OCI-LY7 (cell line): Measurements from ENCODE around the gene PDE10A. TPM values are rescaled to one million over a fixed set of nuclear protein-coding genes. Genes with fewer than 3 reads are reported as not detected.

Source experiments
- BruUV-seq: library from RNA; stranded (reverse); fragments of 400-500 nt; replicated peaks from 2 replicates; lab custom pipeline; 2021; lab: Mats Ljungman, UMichigan
- CTCF ChIA-PET: fragments of 300-600 bp; sonication (Branson Sonifier 250); formaldehyde crosslinking; loops from one replicate; lab custom pipeline; 2022; ENCODE audit warnings: antibody characterized with exemption; ENCODE audit not compliant: unreplicated experiment; lab: Charles Lee
- POLR2A ChIA-PET: fragments of 300-600 bp; sonication (Branson Sonifier 250); formaldehyde crosslinking; loops from one replicate; lab custom pipeline; 2022; ENCODE audit warnings: antibody characterized with exemption; lab: Charles Lee
- DNase-seq: peaks from one replicate; pipeline ENCODE4 v3.0.0-alpha.2; 2015; ENCODE audit warnings: low spot score
- H2AFZ ChIP-seq: fragments of 200-600 bp; sonication (generic), shearing (Covaris generic); 2 replicates; pipeline ENCODE4 v1.6.1; 2014; ENCODE audit warnings: mild to moderate bottlenecking, antibody characterized with exemption, low read length, moderate library complexity
- H3K27ac ChIP-seq: fragments of 200-600 bp; sonication (generic); 2 replicates; pipeline ENCODE4 v1.5.1; 2014; ENCODE audit warnings: mixed run types, low read depth, mild to moderate bottlenecking, moderate library complexity, low read length, inconsistent platforms; ENCODE audit not compliant: poor library complexity, severe bottlenecking
- H3K36me3 ChIP-seq: fragments of 200-600 bp; sonication (generic); 2 replicates; pipeline ENCODE4 v1.6.1; 2014; ENCODE audit warnings: mild to moderate bottlenecking, antibody characterized with exemption, low read length, moderate library complexity, mixed read lengths; ENCODE audit not compliant: insufficient read depth
- H3K4me1 ChIP-seq: fragments of 200-600 bp; sonication (generic); 2 replicates; pipeline ENCODE4 v1.5.1; 2014; ENCODE audit warnings: mild to moderate bottlenecking, low read length; ENCODE audit not compliant: insufficient read depth, poor library complexity, severe bottlenecking
- H3K4me2 ChIP-seq: fragments of 200-600 bp; sonication (generic); 2 replicates; pipeline ENCODE4 v1.6.1; 2014; ENCODE audit warnings: mild to moderate bottlenecking, low read length
- H3K4me3 ChIP-seq: fragments of 200-600 bp; sonication (generic); 2 replicates; pipeline ENCODE4 v1.5.1; 2014; ENCODE audit warnings: mild to moderate bottlenecking, low read depth, low read length; ENCODE audit not compliant: poor library complexity, severe bottlenecking
- H3K79me2 ChIP-seq: fragments of 200-600 bp; sonication (generic); 2 replicates; pipeline ENCODE4 v1.6.1; 2016; ENCODE audit warnings: low read depth, mild to moderate bottlenecking, low read length, moderate library complexity, mixed read lengths; ENCODE audit not compliant: insufficient read depth
- H3K9me2 ChIP-seq: fragments of 200-600 bp; sonication (generic); 2 replicates; pipeline ENCODE4 v1.6.1; 2016; ENCODE audit warnings: mild to moderate bottlenecking, low read length, mixed read lengths; ENCODE audit not compliant: insufficient read depth
- H3K9me3 ChIP-seq: fragments of 200-600 bp; sonication (generic); 2 replicates; pipeline ENCODE4 v1.6.1; 2014; ENCODE audit warnings: mild to moderate bottlenecking, mixed run types, low read length, mixed read lengths
- H4K20me1 ChIP-seq: fragments of 200-600 bp; sonication (generic); 2 replicates; pipeline ENCODE4 v1.6.1; 2014; ENCODE audit warnings: mild to moderate bottlenecking, antibody characterized with exemption, low read length, moderate library complexity, mixed read lengths; ENCODE audit not compliant: insufficient read depth
- CTCF ChIP-seq: fragments of 200-600 bp; sonication (generic); conservative IDR thresholded peaks from 2 replicates; pipeline ENCODE4 v1.5.1; 2014; ENCODE audit warnings: mild to moderate bottlenecking, antibody characterized with exemption, low read length, moderate library complexity, mixed read lengths
- EZH2phosphoT487 ChIP-seq: fragments of 200-600 bp; sonication (generic); IDR thresholded peaks from 2 replicates; pipeline ENCODE4 v1.6.1; 2018; ENCODE audit warnings: low read depth, borderline replicate concordance, mild to moderate bottlenecking, mixed run types, antibody characterized with exemption, low read length, moderate library complexity, mixed read lengths
- intact Hi-C: fragments of 100-400 bp; cut with micrococcal nuclease; formaldehyde crosslinking; loops from one replicate; pipeline ENCODE4 v1.10.0; 2022; ENCODE audit not compliant: unreplicated experiment
- total RNA-seq, 2 experiments: library from RNA; depleted of rRNA in 1 of 2; stranded (reverse); fragments of >200 nt in 1 of 2; shearing (Covaris generic) in 1 of 2; gene quantifications; 2 replicates each; pipeline ENCODE4 v1.2.3, GENCODE V29; 2014 to 2022

Gene PDE10A
- total RNA-seq, 2 experiments from 2014 or later: not detected

- no peak overlapping the region for H2AFZ ChIP-seq
- H3K36me3 ChIP-seq: no peaks in the 10 kb centered on the region
- no peaks in the 10 kb centered on the region for H3K4me1 ChIP-seq
- no peaks in the 10 kb centered on the region for H3K79me2 ChIP-seq
- H4K20me1 ChIP-seq: no peaks in the 10 kb centered on the region
- DNase-seq: no peak
- CTCF ChIA-PET: no interaction called here
- H3K9me2 ChIP-seq: no peaks in the 10 kb centered on the region
- no peaks in the 10 kb centered on the region for H3K9me3 ChIP-seq
- no peak overlapping the region for H3K27ac ChIP-seq
- H3K4me2 ChIP-seq: no peak overlapping the region
- no peak overlapping the region for H3K4me3 ChIP-seq
- no TSS peak for BruUV-seq
- TF ChIP-seq EZH2phosphoT487 (no peak), CTCF (no peak)
- POLR2A ChIA-PET: interaction anchor here (1.3 kb wide), 1 partner anchor 8 kb away, joined by 4 read pairs; no protein-coding TSS in a partner anchor
- intact Hi-C loops: no loop called here
Measured at GRCh38 chr6:165404697-165405096, 258.3 kb downstream of the PDE10A start.

DNA sequence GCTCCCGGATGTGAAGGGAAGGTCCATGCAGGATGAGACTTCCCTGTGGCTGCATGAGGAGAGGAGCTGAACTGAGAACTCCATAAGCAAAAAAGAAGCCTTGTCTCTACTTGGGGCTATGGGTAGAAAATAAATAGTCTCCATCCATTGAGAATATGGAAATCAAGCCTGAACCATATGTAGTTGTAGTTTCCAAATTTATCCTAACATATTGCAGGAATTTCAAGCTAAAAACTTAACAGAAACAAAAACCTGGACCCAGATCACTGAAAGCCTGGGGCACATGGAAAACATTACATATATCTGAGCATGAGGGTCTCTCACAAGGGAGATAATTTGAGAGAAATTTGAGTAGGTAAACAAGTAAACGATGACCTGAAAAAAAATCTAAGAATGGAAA is 258.7 kb downstream of the PDE10A start:
- DNase-seq: no peak
- BruUV-seq: no TSS peak
- no peak overlapping the region for H3K4me2 ChIP-seq
- no peaks in the 10 kb centered on the region for H3K79me2 ChIP-seq
- ChIA-PET CTCF (no interaction called here), POLR2A (interaction anchor here (1.3 kb wide), 1 partner anchor 9 kb away, joined by 4 read pairs; no protein-coding TSS in a partner anchor)
- H3K4me1 ChIP-seq: no peaks in the 10 kb centered on the region
- no peaks in the 10 kb centered on the region for H3K9me2 ChIP-seq
- H3K9me3 ChIP-seq: no peaks in the 10 kb centered on the region
- H2AFZ ChIP-seq: no peak overlapping the region
- H3K36me3 ChIP-seq: no peaks in the 10 kb centered on the region
- H3K4me3 ChIP-seq: no peak overlapping the region
- no peaks in the 10 kb centered on the region for H4K20me1 ChIP-seq
- intact Hi-C loops: no loop called here
- no peak overlapping the region for H3K27ac ChIP-seq
- TF ChIP-seq EZH2phosphoT487 (no peak), CTCF (no peak)

DNA sequence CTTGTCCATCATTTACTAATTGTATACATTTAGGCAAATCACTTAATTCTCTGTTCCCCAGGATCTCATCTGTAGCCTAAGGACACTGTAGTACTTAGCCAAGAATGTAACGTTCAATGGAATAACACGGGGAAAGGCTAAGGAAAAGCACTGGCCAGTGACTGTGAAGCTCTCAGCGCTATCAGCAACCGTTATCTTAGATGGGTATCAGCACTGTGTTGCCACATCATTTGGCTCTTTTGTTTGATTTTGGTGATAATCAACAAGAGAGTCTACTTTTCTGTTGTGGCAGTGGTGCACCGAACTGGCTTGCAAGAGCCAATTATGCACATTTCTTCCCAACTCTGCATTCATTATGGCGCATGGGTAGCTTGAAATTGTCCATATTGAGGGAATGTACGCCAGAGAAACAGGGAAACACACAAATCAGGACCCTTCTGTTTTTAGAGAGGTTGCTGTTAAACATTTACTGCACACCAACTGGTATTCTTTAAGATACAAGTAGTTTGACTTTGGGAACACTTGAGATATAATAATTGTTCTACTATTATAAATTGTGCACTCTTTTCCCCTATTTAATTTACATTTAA is 259.9 kb downstream of the PDE10A start:
- no peak overlapping the region for H3K27ac ChIP-seq
- no peaks in the 10 kb centered on the region for H4K20me1 ChIP-seq
- POLR2A ChIA-PET: interaction anchor here (1.3 kb wide), 1 partner anchor 10 kb away, joined by 4 read pairs; no protein-coding TSS in a partner anchor
- H3K9me3 ChIP-seq: no peaks in the 10 kb centered on the region
- no peak overlapping the region for H3K4me3 ChIP-seq
- no peaks in the 10 kb centered on the region for H3K4me1 ChIP-seq
- no peak overlapping the region for H2AFZ ChIP-seq
- TF ChIP-seq CTCF (no peak), EZH2phosphoT487 (no peak)
- DNase-seq: no peak
- H3K36me3 ChIP-seq: no peaks in the 10 kb centered on the region
- no TSS peak for BruUV-seq
- no peak overlapping the region for H3K4me2 ChIP-seq
- intact Hi-C loops: no loop called here
- CTCF ChIA-PET: no interaction called here
- no peaks in the 10 kb centered on the region for H3K9me2 ChIP-seq
- no peaks in the 10 kb centered on the region for H3K79me2 ChIP-seq
